Psoas muscle (tissue), 8 donors: ENCODE measurements around the gene TLE3. TPM values are rescaled to one million over a fixed set of nuclear protein-coding genes. Genes with fewer than 3 reads are reported as not detected.

Source experiments
- ATAC-seq, 4 donors: fragments of 200-7000 bp; cut with Tn5 transposase; one replicate each; pipeline ENCODE4 v1.9.1; 2020; ENCODE audit warnings: moderate library complexity in 3 of 4, mild to moderate bottlenecking in 2 of 4
- DNase-seq, 2 donors: peaks; one replicate each; pipeline ENCODE4 v3.0.0-alpha.2; 2020
- H3K27ac ChIP-seq: fragments of 200-600 bp; one replicate; pipeline ENCODE4 v1.8.0; 2022
- H3K27me3 ChIP-seq, 3 donors: fragments of 200-600 bp in 1 of 3; one replicate each; pipeline versions ENCODE4 v1.6.1 to v1.8.0; 2013 to 2022; ENCODE audit warnings: low read length in 2 of 3, mild to moderate bottlenecking in 2 of 3, moderate library complexity in 1 of 3; ENCODE audit not compliant: insufficient read depth in 3 of 3
- H3K36me3 ChIP-seq, 2 donors: fragments of 200-600 bp in 1 of 2; one replicate each; pipeline versions ENCODE4 v1.6.1 to v1.8.0; 2013 to 2022; ENCODE audit warnings: low read depth in 1 of 2, mild to moderate bottlenecking in 1 of 2, moderate library complexity in 1 of 2; ENCODE audit not compliant: insufficient read depth in 1 of 2
- H3K4me1 ChIP-seq: fragments of 200-600 bp; one replicate; pipeline ENCODE4 v1.8.0; 2022
- H3K4me3 ChIP-seq: fragments of 200-600 bp; one replicate; pipeline ENCODE4 v1.8.0; 2022; ENCODE audit warnings: mild to moderate bottlenecking
- H3K9me3 ChIP-seq: fragments of 200-600 bp; one replicate; pipeline ENCODE4 v1.8.0; 2022
- WGBS, 3 donors: extraction: QIAGEN DNeasy Blood & Tissue Kit; methylation state at CpG; one replicate each; pipeline versions ENCODE4 v1.1.6 to v1.1.7; 2013; 5-methylcytosine and 5-hydroxymethylcytosine counted together
- intact Hi-C, 2 donors: fragments of 100-400 bp; cut with DNase I; formaldehyde crosslinking; loops; one replicate each; pipeline versions ENCODE4 v1.11.0 to v1.14.2; 2022
- polyA plus RNA-seq, 3 donors: library from polyadenylated mRNA; stranded (reverse); fragments of 200-250 nt; gene quantifications; one replicate each; pipeline ENCODE4 v1.2.3, GENCODE V29; 2013
- total RNA-seq, 4 donors: library from RNA; stranded (reverse); fragmentation: NEBNext Ultra II Directional in 2 of 4; extraction: Animal tissue kit (Norgen Biotek cat#: 25700) in 2 of 4; gene quantifications; one replicate each; pipeline versions ENCODE4 v1.2.1 to v1.2.4, GENCODE V29; 2021 to 2023
- TF ChIP-seq, protein P1 (sequence below): fragments of 200-600 bp; IDR thresholded peaks from one replicate; pipeline ENCODE4 v1.8.0; 2022; ENCODE audit warnings: antibody characterized with exemption
- donor health status: healthy with polysubstance abuse.
- donor health status: DM: no; HTN: no; CAD: no; lungs with moderate emphysema.
- donor health status: Bipolar disorder and iron deficiency.
- donor health status: healthy.
- donor health status: DM: yes; HTN: yes; CAD: no.
- donor health status: DM: no; HTN: no; CAD: no.
- donor health status: DM: no; HTN: no; CAD: no.
- donor health status: DM: yes; HTN: yes; CAD: no.

TLE3 gene
- total and polyA plus RNA-seq, 7 donors = 4.3 to 59.9 (median 10.8) TPM

DNA sequence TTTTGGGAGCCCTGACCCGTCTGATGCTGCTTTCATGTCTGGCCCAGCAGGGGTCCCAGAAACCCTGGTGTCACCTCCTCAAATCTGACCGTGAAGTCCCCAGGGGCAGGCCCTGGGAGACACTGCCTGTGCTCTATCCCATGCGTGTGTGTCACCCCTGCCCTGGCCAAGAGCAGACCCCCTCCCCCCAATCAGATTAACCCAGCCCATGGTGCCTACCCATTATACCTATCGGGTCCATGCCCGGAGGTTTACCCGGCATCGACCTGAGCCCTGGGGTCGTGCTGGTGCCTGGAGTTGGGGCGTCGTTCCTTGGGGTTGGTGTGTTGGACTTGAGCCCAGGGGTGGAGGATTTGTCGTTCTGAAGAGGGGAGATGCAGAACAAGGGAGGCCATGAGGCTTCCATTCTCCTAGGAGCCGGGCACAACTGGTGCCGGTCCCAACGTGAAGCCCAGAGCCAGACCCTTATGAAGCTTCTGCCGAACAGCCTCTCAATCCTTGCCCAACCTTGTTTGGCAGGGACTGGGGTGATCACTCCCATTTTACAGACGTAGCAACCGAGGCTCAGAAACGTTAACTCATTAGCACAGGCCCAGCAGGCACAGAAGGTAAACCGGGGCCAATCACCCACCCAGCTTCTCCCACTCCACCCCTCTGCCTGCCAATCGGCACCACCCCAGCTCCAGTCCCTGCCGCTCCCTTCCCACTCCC is 39.6 kb downstream of the TLE3 start:
- Histone ChIP-seq H3K36me3 (peaks cover 3 to 78% of the 10 kb centered on the region in 2 donors), H3K9me3 (no peaks in the 10 kb centered on the region), H3K4me1 (peaks cover 13% of the 10 kb centered on the region), H3K27me3 (no peaks in the 10 kb centered on the region), H3K4me3 (no peak overlapping the region), H3K27ac (no peak overlapping the region)
- ATAC-seq = no peak
- intact Hi-C loops = no loop called here
- no peak for DNase-seq
- 91 to 93% (median 93%) methylated on average over 21 of the region's 21 CpGs for WGBS, 3 donors
- TF ChIP-seq, protein P1, sequence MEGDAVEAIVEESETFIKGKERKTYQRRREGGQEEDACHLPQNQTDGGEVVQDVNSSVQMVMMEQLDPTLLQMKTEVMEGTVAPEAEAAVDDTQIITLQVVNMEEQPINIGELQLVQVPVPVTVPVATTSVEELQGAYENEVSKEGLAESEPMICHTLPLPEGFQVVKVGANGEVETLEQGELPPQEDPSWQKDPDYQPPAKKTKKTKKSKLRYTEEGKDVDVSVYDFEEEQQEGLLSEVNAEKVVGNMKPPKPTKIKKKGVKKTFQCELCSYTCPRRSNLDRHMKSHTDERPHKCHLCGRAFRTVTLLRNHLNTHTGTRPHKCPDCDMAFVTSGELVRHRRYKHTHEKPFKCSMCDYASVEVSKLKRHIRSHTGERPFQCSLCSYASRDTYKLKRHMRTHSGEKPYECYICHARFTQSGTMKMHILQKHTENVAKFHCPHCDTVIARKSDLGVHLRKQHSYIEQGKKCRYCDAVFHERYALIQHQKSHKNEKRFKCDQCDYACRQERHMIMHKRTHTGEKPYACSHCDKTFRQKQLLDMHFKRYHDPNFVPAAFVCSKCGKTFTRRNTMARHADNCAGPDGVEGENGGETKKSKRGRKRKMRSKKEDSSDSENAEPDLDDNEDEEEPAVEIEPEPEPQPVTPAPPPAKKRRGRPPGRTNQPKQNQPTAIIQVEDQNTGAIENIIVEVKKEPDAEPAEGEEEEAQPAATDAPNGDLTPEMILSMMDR = no peak

DNA sequence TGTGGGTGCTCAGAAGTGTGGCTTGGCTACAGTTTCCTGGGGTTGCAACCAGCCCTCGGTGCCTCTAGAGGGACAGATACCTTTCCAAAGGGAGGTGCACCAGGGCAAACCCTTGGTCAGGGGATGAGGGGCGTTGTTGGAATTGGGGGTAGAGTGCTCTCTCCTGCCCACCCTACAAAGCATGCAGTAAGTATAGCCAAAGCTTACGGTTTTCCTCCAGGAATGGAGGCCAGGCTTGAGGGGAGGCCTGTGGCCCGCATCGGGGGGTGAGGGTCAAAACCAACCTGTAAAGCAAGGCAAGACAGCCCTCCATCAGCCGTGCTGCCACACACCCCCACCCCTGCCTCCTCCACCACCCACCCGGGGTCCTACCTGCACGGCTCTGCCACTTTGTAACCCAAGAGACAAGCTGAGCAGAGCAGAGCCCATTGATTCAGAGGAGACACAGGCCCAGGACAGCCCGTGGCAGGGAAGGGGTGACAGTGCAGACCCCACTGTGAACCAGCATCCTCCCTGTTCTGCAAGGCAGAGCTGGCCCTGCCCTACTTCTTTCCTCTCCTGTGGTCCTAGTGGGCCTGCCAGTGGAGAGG is 41.5 kb downstream of the TLE3 start:
- H3K9me3 ChIP-seq = no peaks in the 10 kb centered on the region
- no peaks in the 10 kb centered on the region for H3K27me3 ChIP-seq
- TF ChIP-seq, protein P1 = no peak
- DNase-seq (no peak), ATAC-seq (no peak)
- no peaks in the 10 kb centered on the region for H3K4me1 ChIP-seq
- peaks cover 3 to 97% of the 10 kb centered on the region in 2 donors for H3K36me3 ChIP-seq
- no peak overlapping the region for H3K27ac ChIP-seq
- WGBS, 3 donors = 88 to 92% (median 92%) methylated on average over 9 of the region's 9 CpGs
- intact Hi-C loops = no loop called here
- no peak overlapping the region for H3K4me3 ChIP-seq

DNA sequence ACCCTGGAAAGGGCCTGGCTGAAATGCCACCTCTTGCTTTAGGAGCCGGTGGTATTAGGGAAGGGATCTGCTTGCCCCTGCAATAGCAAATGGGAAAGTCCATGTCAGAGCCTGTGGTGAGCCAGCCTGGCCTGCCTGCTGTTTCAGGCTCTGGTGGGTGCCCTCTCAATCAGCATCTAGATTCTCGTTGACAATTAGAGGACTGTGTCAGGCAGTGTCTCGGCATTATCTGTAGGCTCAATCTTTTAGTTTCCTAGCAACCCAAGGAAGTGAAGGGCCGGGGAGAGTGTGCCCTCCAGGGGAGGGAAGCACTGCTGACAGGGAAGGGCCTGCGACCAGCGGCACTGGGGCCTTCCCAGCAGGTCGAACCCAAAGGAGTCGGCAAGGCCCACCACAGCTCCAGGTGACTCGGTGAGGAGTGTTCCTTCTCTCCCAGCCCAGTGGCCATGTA is 42.1 kb downstream of the TLE3 start:
- intact Hi-C loops = no loop called here
- H3K9me3 ChIP-seq = no peaks in the 10 kb centered on the region
- DNase-seq (no peak), ATAC-seq (no peak)
- H3K36me3 ChIP-seq = peaks cover 3 to 98% of the 10 kb centered on the region in 2 donors
- TF ChIP-seq, protein P1 = no peak
- no peak overlapping the region for H3K4me3 ChIP-seq
- no peaks in the 10 kb centered on the region for H3K27me3 ChIP-seq
- 77 to 91% (median 78%) methylated on average over 9 of the region's 9 CpGs for WGBS, 3 donors
- no peaks in the 10 kb centered on the region for H3K4me1 ChIP-seq
- H3K27ac ChIP-seq = no peak overlapping the region

DNA sequence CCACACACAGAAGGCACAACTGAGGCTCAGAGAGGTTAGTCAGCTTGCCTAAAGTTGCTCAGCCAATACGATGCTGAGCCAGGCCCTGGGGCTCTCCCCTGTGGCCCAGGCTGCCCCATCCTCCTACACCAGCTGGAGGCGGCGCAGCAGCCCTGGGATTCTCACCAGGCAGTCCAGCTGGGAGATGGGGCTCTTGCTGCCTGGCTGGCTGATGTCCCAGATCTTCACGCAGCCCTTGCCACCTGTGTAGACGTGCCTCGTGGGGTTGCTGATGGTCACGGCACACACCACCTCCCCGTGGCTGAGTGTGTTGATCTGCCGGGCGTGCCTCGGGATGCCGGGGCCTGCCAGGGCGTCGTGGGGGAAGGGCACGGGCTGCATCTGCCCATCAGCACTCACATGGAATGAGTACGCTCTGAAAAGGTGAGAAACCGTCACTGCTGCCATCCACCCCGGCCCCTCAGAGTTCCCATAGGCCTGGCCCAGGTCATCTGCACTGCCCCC is 42.8 kb downstream of the TLE3 start:
- Histone ChIP-seq H3K27me3 (no peaks in the 10 kb centered on the region), H3K4me3 (no peak overlapping the region)

More for the DNA sequence above, 42.8 kb downstream of the TLE3 start:
- no peak for DNase-seq
- Histone ChIP-seq H3K9me3 (no peaks in the 10 kb centered on the region), H3K36me3 (peaks cover 0 to 98% of the 10 kb centered on the region in 2 donors), H3K4me1 (no peaks in the 10 kb centered on the region), H3K27ac (no peak overlapping the region)
- TF ChIP-seq, protein P1 = no peak
- WGBS, 3 donors = 75 to 91% (median 75%) methylated on average over 18 of the region's 18 CpGs
- intact Hi-C loops = no loop called here
- ATAC-seq = no peak
